BLaER1 (cell line): ENCODE measurements around the gene PHYKPL.
"Not testable (repeated sequence)": the region's sequence is repeated elsewhere in the genome, so short reads cannot be mapped to it uniquely, and the experiment has no call there.

Experiments
- H3K27ac ChIP-seq: shearing (Covaris generic); formaldehyde crosslinking; 2 replicates; pipeline ENCODE4 v1.8.1; 2022
- H3K27me3 ChIP-seq: shearing (Covaris generic); formaldehyde crosslinking; 2 replicates; pipeline ENCODE4 v1.8.1; 2022
- H3K36me3 ChIP-seq: shearing (Covaris generic); formaldehyde crosslinking; 2 replicates; pipeline ENCODE4 v1.8.1; 2022
- H3K4me1 ChIP-seq: shearing (Covaris generic); formaldehyde crosslinking; 2 replicates; pipeline ENCODE4 v1.8.1; 2022
- H3K4me2 ChIP-seq: shearing (Covaris generic); formaldehyde crosslinking; 2 replicates; pipeline ENCODE4 v1.8.1; 2022
- H3K4me3 ChIP-seq: shearing (Covaris generic); formaldehyde crosslinking; 2 replicates; pipeline ENCODE4 v1.8.1; 2022
- H3K9ac ChIP-seq: shearing (Covaris generic); formaldehyde crosslinking; 2 replicates; pipeline ENCODE4 v1.8.1; 2022
- H3K9me3 ChIP-seq: shearing (Covaris generic); formaldehyde crosslinking; 2 replicates; pipeline ENCODE4 v1.8.1; 2022
- H4K20me1 ChIP-seq: shearing (Covaris generic); formaldehyde crosslinking; 2 replicates; pipeline ENCODE4 v1.8.1; 2022
- Cebpa-rat ChIP-seq: shearing (Covaris generic); IDR thresholded peaks from 2 replicates; pipeline ENCODE4 v1.8.1; 2022

Gene PHYKPL

GRCh38 chr5:178266581-178266980, 34.0 kb upstream of the PHYKPL start:
- H3K9me3 ChIP-seq = no peaks in the 10 kb centered on the region
- no peak overlapping the region for H3K4me3 ChIP-seq
- no peaks in the 10 kb centered on the region for H3K36me3 ChIP-seq
- H3K4me1 ChIP-seq = peaks cover 10% of the 10 kb centered on the region
- H3K9ac ChIP-seq = no peak overlapping the region
- H4K20me1 ChIP-seq = no peaks in the 10 kb centered on the region
- H3K27ac ChIP-seq = no peak overlapping the region
- no peak overlapping the region for H3K4me2 ChIP-seq
- no peak for TF ChIP-seq Cebpa-rat
- no peaks in the 10 kb centered on the region for H3K27me3 ChIP-seq

GRCh38 chr5:178265746-178266145, 33.1 kb upstream of the PHYKPL start:
- H3K4me3 ChIP-seq = no peak overlapping the region
- no peaks in the 10 kb centered on the region for H3K9me3 ChIP-seq
- no peaks in the 10 kb centered on the region for H3K27me3 ChIP-seq
- peaks cover 10% of the 10 kb centered on the region for H3K4me1 ChIP-seq
- no peaks in the 10 kb centered on the region for H4K20me1 ChIP-seq
- H3K36me3 ChIP-seq = no peaks in the 10 kb centered on the region
- no peak overlapping the region for H3K27ac ChIP-seq
- no peak overlapping the region; the same call in 1 of the 2 replicates for H3K4me2 ChIP-seq
- no peak overlapping the region for H3K9ac ChIP-seq
- no peak for TF ChIP-seq Cebpa-rat

- H3K27ac ChIP-seq = no peak overlapping the region
- H3K27me3 ChIP-seq = no peaks in the 10 kb centered on the region
- no peak overlapping the region for H3K4me2 ChIP-seq
- H3K4me1 ChIP-seq = peaks cover 10% of the 10 kb centered on the region
- H3K4me3 ChIP-seq = no peak overlapping the region
- H3K9me3 ChIP-seq = no peaks in the 10 kb centered on the region
- H4K20me1 ChIP-seq = no peaks in the 10 kb centered on the region
- no peaks in the 10 kb centered on the region for H3K36me3 ChIP-seq
- no peak overlapping the region for H3K9ac ChIP-seq
- TF ChIP-seq Cebpa-rat = no peak
Observed at GRCh38 chr5:178264044-178264443, 31.4 kb upstream of the PHYKPL start.

- Histone ChIP-seq H3K27me3 (no peaks in the 10 kb centered on the region), H3K9me3 (no peaks in the 10 kb centered on the region), H4K20me1 (no peaks in the 10 kb centered on the region), H3K4me1 (peaks cover 21% of the 10 kb centered on the region), H3K9ac (no peak overlapping the region), H3K36me3 (no peaks in the 10 kb centered on the region), H3K27ac (no peak overlapping the region), H3K4me3 (no peak overlapping the region), H3K4me2 (no peak overlapping the region)
- no peak for TF ChIP-seq Cebpa-rat
Observed at GRCh38 chr5:178261666-178262600, 29.3 kb upstream of the PHYKPL start.

- H3K9me3 ChIP-seq = no peaks in the 10 kb centered on the region
- H3K4me3 ChIP-seq = no peak overlapping the region
- no peaks in the 10 kb centered on the region for H3K36me3 ChIP-seq
- no peaks in the 10 kb centered on the region for H3K27me3 ChIP-seq
- no peak overlapping the region for H3K9ac ChIP-seq
- H4K20me1 ChIP-seq = no peaks in the 10 kb centered on the region
- peaks cover 31% of the 10 kb centered on the region for H3K4me1 ChIP-seq
- no peak overlapping the region for H3K27ac ChIP-seq
- no peak overlapping the region for H3K4me2 ChIP-seq
- TF ChIP-seq Cebpa-rat = no peak
Observed at GRCh38 chr5:178259623-178260536, 27.3 kb upstream of the PHYKPL start.

GRCh38 chr5:178257650-178258049, 25.0 kb upstream of the PHYKPL start:
- H3K4me1 ChIP-seq = peaks cover 54% of the 10 kb centered on the region
- H3K4me3 ChIP-seq = no peak overlapping the region
- H3K4me2 ChIP-seq = peak overlapping the region; percentile 83; the same call in 1 of the 2 replicates
- TF ChIP-seq Cebpa-rat = no peak
- no peak overlapping the region for H3K9ac ChIP-seq
- no peaks in the 10 kb centered on the region for H4K20me1 ChIP-seq
- no peak overlapping the region for H3K27ac ChIP-seq
- no peaks in the 10 kb centered on the region for H3K27me3 ChIP-seq
- H3K36me3 ChIP-seq = no peaks in the 10 kb centered on the region
- no peaks in the 10 kb centered on the region for H3K9me3 ChIP-seq

- Histone ChIP-seq H3K4me2 (peak overlapping the region; percentile 83), H3K4me1 (peaks cover 63% of the 10 kb centered on the region), H3K36me3 (no peaks in the 10 kb centered on the region), H3K4me3 (no peak overlapping the region), H4K20me1 (no peaks in the 10 kb centered on the region), H3K9me3 (no peaks in the 10 kb centered on the region), H3K27me3 (no peaks in the 10 kb centered on the region), H3K9ac (0 out of 2 replicates have a peak overlapping the region, but pooled peaks have one; percentile 18), H3K27ac (no peak overlapping the region)
- TF ChIP-seq Cebpa-rat = no peak
Observed at GRCh38 chr5:178256746-178257145, 24.1 kb upstream of the PHYKPL start.

GRCh38 chr5:178253632-178254031, 21.0 kb upstream of the PHYKPL start:
- H3K4me3 ChIP-seq, H3K36me3 ChIP-seq, H3K9ac ChIP-seq, H3K27ac ChIP-seq, H3K27me3 ChIP-seq, H3K9me3 ChIP-seq, H4K20me1 ChIP-seq: not testable (repeated sequence)
- H3K4me1 ChIP-seq = peaks cover 94% of the 10 kb centered on the region
- peak overlapping the region; percentile 83 for H3K4me2 ChIP-seq

- H4K20me1 ChIP-seq = no peaks in the 10 kb centered on the region
- H3K9ac ChIP-seq = peak overlapping the region; percentile 56
- H3K4me2 ChIP-seq = peak overlapping the region; percentile 83
- no peaks in the 10 kb centered on the region for H3K27me3 ChIP-seq
- H3K27ac ChIP-seq = peak overlapping the region; percentile 70
- peak overlapping the region; percentile 8; the same call in 1 of the 2 replicates for H3K4me3 ChIP-seq
- no peak for TF ChIP-seq Cebpa-rat
- no peaks in the 10 kb centered on the region for H3K36me3 ChIP-seq
- peaks cover 100% of the 10 kb centered on the region for H3K4me1 ChIP-seq
- no peaks in the 10 kb centered on the region for H3K9me3 ChIP-seq
Observed at GRCh38 chr5:178252258-178252657, 19.7 kb upstream of the PHYKPL start.
